Tibial artery (tissue), 4 donors: Measurements from ENCODE around the gene STKLD1.
"Not testable (repeated sequence)": the region's sequence is repeated elsewhere in the genome, so short reads cannot be mapped to it uniquely, and the experiment has no call there.

Source experiments
- DNase-seq, 2 donors: peaks; one replicate each; pipeline ENCODE4 v3.0.0-alpha.2; 2019
- H3K27ac ChIP-seq, 2 donors: fragments of 200-600 bp; sonication (generic) in 1 of 2; 1 replicate in 1 of 2; 2 replicates in 1 of 2; pipeline ENCODE4 v1.5.1; 2018 to 2019; ENCODE audit warnings: mild to moderate bottlenecking in 1 of 2
- H3K27me3 ChIP-seq, 2 donors: fragments of 200-600 bp; sonication (generic) in 1 of 2; one replicate each; pipeline versions ENCODE4 v1.5.1 to v1.6.0; 2016 to 2019
- H3K36me3 ChIP-seq, 3 donors: fragments of 200-600 bp; sonication (generic) in 2 of 3; one replicate each; pipeline ENCODE4 v1.5.1; 2016 to 2019; ENCODE audit warnings: mild to moderate bottlenecking in 2 of 3
- H3K4me1 ChIP-seq, 4 donors: fragments of 200-600 bp; sonication (generic) in 2 of 4; 1 replicate in 3 of 4; 2 replicates in 1 of 4; pipeline ENCODE4 v1.5.1; 2016 to 2019
- H3K4me3 ChIP-seq, 2 donors: fragments of 200-600 bp; sonication (generic) in 1 of 2; 1 replicate in 1 of 2; 2 replicates in 1 of 2; pipeline ENCODE4 v1.5.1; 2018 to 2019; ENCODE audit warnings: mild to moderate bottlenecking in 2 of 2
- H3K9me3 ChIP-seq, 3 donors: fragments of 200-600 bp; sonication (generic) in 1 of 3; one replicate each; pipeline ENCODE4 v1.5.1; 2016 to 2019
- CTCF ChIP-seq, 2 experiments: fragments of 200-600 bp in 1 of 2; fragments of 450-650 bp in 1 of 2; IDR thresholded peaks; one replicate each; pipeline ENCODE4 v1.5.1; 2017 to 2019; ENCODE audit warnings: antibody characterized with exemption in 2 of 2, mild to moderate bottlenecking in 1 of 2, moderate library complexity in 1 of 2
- intact Hi-C: fragments of 100-400 bp; cut with DNase I; formaldehyde crosslinking; loops from one replicate; pipeline ENCODE4 v1.15.0; 2023; ENCODE audit warnings: low total_unique reads

Gene STKLD1

GRCh38 chr9:133371261-133371711, 4.9 kb upstream of the STKLD1 start:
- no peak overlapping the region for H3K27ac ChIP-seq
- H3K9me3 ChIP-seq = no peaks in the 10 kb centered on the region
- no peak for TF ChIP-seq CTCF (IDR thresholded peaks at IDR 0.05)
- intact Hi-C loops = no loop called here
- no peak overlapping the region for H3K4me3 ChIP-seq
- H3K4me1 ChIP-seq = peaks cover 0 to 77% (median 64%) of the 10 kb centered on the region in 4 donors
- H3K36me3 ChIP-seq = peaks cover 8 to 30% (median 26%) of the 10 kb centered on the region in 3 donors
- H3K27me3 ChIP-seq = no peaks in the 10 kb centered on the region
- no peak for DNase-seq

GRCh38 chr9:133372144-133372543, 4.0 kb upstream of the STKLD1 start:
- Histone ChIP-seq H3K27me3 (no peaks in the 10 kb centered on the region), H3K9me3 (no peaks in the 10 kb centered on the region), H3K4me3 (no peak overlapping the region), H3K36me3 (peaks cover 4 to 21% (median 17%) of the 10 kb centered on the region in 3 donors), H3K27ac (no peak overlapping the region), H3K4me1 (peaks cover 0 to 85% (median 70%) of the 10 kb centered on the region in 4 donors)
- intact Hi-C loops = no loop called here
- no peak for TF ChIP-seq CTCF (IDR thresholded peaks at IDR 0.05)
- peak in 1 of 2 donors; percentile 33 for DNase-seq

GRCh38 chr9:133374612-133375115, 1.5 kb upstream of the STKLD1 start:
- Histone ChIP-seq H3K27ac (peak overlapping the region; percentile 93), H3K4me1 (peaks cover 0 to 61% (median 48%) of the 10 kb centered on the region in 4 donors), H3K27me3 (no peaks in the 10 kb centered on the region), H3K9me3 (no peaks in the 10 kb centered on the region), H3K4me3 (peak overlapping the region; percentile 94), H3K36me3 (peaks cover 4 to 16% (median 14%) of the 10 kb centered on the region in 3 donors)
- intact Hi-C loops = loop anchor here (5.0 kb wide), 1 partner anchor 43 kb away; the partner anchor contains the start of gene REXO4
- TF ChIP-seq CTCF (IDR thresholded peaks at IDR 0.05) = no peak
- DNase-seq = no peak

GRCh38 chr9:133375116-133375723, 946 bp upstream of the STKLD1 start:
- DNase-seq = no peak
- H3K4me1 ChIP-seq = peaks cover 0 to 55% (median 44%) of the 10 kb centered on the region in 4 donors
- H3K36me3 ChIP-seq = peaks cover 4 to 16% (median 14%) of the 10 kb centered on the region in 3 donors
- H3K27me3 ChIP-seq = no peaks in the 10 kb centered on the region
- H3K9me3 ChIP-seq = no peaks in the 10 kb centered on the region
- TF ChIP-seq CTCF (IDR thresholded peaks at IDR 0.05) = no peak
- H3K4me3 ChIP-seq = peak overlapping the region; percentile 94
- intact Hi-C loops = loop anchor here (5.0 kb wide), 1 partner anchor 42 kb away; the partner anchor contains the start of gene REXO4
- peak overlapping the region; percentile 93 for H3K27ac ChIP-seq

- not testable (repeated sequence) for H3K9me3 ChIP-seq, H3K4me3 ChIP-seq, DNase-seq, H3K27me3 ChIP-seq, H3K27ac ChIP-seq
- intact Hi-C loops = loop anchor here (5.0 kb wide), 1 partner anchor 40 kb away; the partner anchor contains the start of gene REXO4
- Histone ChIP-seq H3K36me3 (peaks cover 4 to 10% (median 9%) of the 10 kb centered on the region in 3 donors), H3K4me1 (peaks cover 0 to 35% (median 24%) of the 10 kb centered on the region in 4 donors)
Measured at GRCh38 chr9:133377280-133377679, 1.1 kb downstream of the STKLD1 start.

- no peaks in the 10 kb centered on the region for H3K9me3 ChIP-seq
- H3K27ac ChIP-seq = no peak overlapping the region
- intact Hi-C loops = loop anchor here (5.0 kb wide), 1 partner anchor 40 kb away; the partner anchor contains the start of gene REXO4
- H3K4me3 ChIP-seq = no peak overlapping the region
- no peak for TF ChIP-seq CTCF (IDR thresholded peaks at IDR 0.05)
- no peak for DNase-seq
- H3K4me1 ChIP-seq = peaks cover 0 to 30% (median 21%) of the 10 kb centered on the region in 4 donors
- H3K36me3 ChIP-seq = peaks cover 3 to 6% (median 6%) of the 10 kb centered on the region in 3 donors
- H3K27me3 ChIP-seq = no peaks in the 10 kb centered on the region
Measured at GRCh38 chr9:133377721-133378216, 1.6 kb downstream of the STKLD1 start.
